ENCODE data around the gene GPSM1.
"Not testable (repeated sequence)": the region's sequence is repeated elsewhere in the genome, so short reads cannot be mapped to it uniquely, and the experiment has no call there.

The GPSM1 gene

GRCh38 chr9:136345281-136346156 lies 18.2 kb downstream of the GPSM1 start:
- no peak for DNase-seq (ENCODE audit: low spot score)

GRCh38 chr9:136346157-136346481 lies 18.8 kb downstream of the GPSM1 start:
- DNase-seq (ENCODE audit: low spot score) = no peak

DNA sequence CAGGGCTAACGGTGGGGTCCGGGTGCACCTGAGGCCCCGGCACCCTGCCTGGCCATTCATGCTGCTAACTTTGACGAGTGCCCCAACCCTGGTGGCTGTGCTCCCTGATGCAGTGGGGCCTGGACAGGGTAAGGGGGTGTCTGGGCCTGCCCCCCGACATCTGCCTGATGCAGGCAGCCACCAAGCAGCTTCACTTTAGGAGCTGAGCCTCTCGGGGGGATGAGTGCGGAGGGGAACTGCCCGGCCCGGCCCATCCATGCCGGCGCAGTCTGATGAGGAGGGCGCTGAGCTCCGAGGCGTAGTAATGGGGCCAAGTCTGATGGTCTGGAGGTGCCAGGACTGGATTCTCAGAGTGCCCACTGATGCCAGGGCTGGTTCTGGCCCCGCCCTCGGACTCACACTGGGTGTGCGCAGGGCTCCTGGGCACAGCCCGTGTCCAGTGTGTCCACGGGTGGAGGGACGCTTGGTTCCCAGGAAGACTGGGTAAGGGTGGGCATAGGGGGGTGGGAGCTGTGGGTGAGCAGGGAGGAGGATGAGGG lies 19.7 kb downstream of the GPSM1 start:
- DNase-seq (ENCODE audit: low spot score) = no peak

DNA sequence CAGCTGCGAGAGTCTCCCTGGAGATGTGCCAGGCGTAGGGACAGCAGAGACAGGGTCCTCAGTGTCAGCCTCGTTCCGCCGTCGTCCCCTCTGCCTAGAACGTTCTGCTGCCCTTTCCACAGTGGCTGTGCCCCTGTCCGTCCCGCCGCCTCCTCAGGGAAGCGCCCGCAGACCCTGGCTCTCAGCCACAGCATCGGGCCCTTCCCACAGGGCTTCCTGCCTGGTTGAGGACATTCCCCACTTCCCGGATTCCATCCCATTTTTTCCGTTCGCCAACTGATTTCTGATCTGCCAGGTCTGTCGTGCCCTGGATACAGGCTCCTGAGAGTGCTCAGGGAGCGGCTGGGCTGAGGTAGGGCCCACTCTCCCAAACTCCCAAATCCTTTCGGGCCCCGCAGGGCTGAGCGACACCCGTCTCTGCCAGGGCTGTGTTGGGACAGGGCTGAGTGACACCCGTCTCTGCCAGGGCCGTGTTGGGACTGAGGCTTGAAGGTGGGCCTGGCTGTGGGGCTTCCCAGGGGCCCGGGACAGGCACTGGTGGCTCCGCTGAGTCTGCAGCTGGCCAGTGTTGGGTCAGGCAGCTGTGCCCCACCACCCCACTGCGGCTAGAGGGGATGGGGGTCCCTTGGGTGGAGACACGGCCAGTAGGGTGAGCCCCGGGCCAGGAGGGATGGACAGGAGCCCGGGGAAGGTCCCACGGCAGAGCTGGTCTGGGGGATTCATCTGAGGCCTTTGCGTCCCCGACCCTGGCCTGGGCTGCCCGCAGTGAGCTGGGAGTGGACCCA lies 20.3 kb downstream of the GPSM1 start:
- DNase-seq (ENCODE audit: low spot score) = no peak

- DNase-seq (ENCODE audit: low spot score) = no peak
Measured at GRCh38 chr9:136348691-136349090, 21.4 kb downstream of the GPSM1 start.

DNA sequence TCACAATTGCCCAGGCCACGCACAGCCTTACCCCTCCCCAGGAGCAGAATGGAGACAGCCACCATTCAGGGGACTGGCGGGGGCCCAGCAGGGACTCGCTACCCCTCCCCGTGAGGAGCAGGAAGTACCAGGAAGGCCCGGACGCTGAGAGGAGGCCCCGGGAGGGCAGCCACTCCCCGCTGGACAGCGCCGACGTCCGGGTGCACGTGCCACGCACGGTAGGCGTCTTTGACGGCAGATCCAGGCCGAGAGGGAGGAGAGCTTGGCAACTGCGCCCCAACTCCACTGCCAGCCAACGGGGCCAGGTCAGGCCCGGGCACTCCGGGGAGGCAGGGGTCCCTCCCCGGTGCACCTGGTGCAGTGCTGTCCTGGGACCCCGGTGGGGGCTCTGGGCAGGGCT lies 22.2 kb downstream of the GPSM1 start:
- no peak for DNase-seq (ENCODE audit: low spot score)

DNA sequence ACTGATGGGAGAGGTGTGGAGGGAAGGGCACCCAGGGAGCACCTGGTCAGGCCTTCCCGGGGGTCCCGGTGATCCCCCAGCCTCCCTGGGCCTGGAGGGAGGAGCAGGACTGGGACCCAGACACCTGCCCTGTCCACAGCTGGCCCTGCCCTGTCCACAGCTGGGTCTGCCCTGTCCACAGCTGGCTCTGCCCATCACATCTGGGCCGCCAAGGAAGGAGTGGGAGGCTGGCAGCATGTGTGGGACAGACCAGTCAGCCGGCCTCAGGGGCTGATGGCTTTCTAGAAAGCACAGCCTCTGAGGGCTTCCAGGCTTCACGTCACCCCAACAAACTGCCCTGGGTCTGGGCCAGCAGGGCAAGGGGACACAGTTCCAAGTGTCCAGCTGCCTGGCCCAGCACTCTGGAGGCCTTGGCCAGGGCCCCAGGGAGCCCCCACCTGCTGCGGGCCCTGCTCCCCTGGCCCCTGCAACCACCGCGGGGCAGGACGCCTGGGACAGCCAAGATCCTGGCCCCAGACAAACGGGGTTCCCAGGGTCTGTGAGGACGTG lies 24.0 kb downstream of the GPSM1 start:
- DNase-seq (ENCODE audit: low spot score) = no peak

GRCh38 chr9:136351868-136352267 lies 24.5 kb downstream of the GPSM1 start:
- not testable (repeated sequence) for DNase-seq (ENCODE audit: low spot score)

DNA sequence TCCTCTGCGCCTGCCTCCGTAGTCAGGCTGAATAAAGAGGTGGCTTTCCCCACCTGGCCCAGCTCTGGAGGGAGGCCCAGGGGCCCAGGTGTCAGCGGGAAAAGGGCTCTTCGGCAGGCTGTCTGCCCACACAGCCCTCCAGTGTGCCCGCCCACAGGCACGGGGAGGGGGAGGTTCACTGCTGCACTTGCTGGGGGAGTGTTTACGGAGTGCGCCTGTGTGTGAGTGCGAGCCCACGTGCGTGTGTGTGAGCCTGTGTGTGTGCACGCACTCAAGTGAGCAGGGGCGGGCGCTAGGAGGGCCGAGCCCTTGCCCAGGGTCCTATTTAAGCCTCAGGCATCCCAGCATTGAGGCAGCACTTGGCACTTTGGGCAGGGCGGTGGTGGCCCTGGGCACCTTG lies 25.3 kb downstream of the GPSM1 start:
- no peak for DNase-seq (ENCODE audit: low spot score)

DNA sequence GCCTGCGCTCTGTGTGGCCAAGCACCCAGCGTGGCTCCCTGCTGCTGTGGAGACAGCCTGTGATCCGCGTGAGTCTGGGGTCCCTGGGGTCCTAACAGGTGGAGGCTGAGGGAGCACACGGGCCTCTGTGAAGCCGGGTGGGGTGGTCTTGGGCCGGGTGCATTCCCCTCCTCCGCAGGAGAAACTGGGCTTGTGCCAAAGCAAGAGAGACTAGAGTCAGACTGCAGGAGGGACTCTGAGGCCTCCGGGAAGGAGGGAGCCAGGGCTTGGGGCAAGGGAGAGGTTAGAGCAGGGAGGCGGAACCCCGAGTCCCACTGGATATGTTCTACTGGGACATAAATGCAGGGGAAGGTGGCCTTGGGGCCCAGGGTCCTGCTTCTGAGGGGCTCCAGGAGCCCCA lies 25.7 kb downstream of the GPSM1 start:
- DNase-seq (ENCODE audit: low spot score) = no peak

- DNase-seq (ENCODE audit: low spot score) = no peak
Measured at GRCh38 chr9:136353757-136354488, 26.6 kb downstream of the GPSM1 start.

- DNase-seq (ENCODE audit: low spot score) = no peak
Measured at GRCh38 chr9:136354592-136355085, 27.3 kb downstream of the GPSM1 start.

DNA sequence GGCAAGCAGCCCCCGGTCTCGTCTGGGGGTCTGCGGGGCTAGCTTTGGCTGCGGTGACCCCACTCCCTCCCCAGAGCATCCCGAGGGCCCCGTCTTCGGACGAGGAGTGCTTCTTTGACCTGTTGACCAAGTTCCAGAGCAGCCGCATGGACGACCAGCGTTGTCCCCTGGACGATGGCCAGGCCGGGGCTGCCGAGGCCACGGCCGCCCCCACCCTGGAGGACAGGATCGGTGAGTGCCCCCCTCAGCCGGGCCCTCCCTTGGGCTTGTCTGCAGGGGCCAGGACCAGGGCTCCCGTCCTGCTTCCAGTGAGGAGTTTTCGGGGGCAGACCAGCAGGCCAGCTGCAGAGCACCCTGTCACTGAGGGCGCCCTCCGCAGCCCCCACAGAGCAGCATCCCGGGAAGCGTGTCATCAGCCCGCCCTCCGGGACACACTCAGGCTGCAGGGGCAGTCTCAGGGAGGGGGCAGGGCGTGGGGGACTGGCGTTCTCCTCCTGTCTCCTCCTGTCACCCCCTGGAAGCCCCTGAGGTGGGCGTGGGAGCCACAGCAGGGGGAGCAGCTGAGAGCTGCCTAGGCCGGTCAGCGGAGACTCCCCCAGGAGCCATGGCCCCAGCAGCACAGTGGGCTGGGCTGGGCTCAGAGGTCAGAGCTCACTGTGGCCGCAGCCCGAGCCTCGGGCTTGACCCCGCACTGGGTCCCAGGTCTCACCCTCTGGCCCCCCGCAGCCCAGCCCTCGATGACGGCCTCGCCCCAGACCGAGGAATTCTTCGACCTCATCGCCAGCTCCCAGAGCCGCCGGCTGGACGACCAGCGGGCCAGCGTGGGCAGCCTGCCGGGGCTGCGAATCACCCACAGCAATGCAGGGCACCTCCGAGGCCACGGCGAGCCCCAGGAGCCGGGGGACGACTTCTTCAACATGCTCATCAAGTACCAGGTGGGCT lies 28.5 kb downstream of the GPSM1 start:
- no peak for DNase-seq (ENCODE audit: low spot score)

GRCh38 chr9:136357202-136357725 lies 29.9 kb downstream of the GPSM1 start:
- no peak for DNase-seq (ENCODE audit: low spot score)

- no peak for DNase-seq (ENCODE audit: low spot score)
Measured at GRCh38 chr9:136358016-136358415, 30.7 kb downstream of the GPSM1 start.

- DNase-seq (ENCODE audit: low spot score) = no peak
Measured at GRCh38 chr9:136358888-136359287, 31.5 kb downstream of the GPSM1 start.

DNA sequence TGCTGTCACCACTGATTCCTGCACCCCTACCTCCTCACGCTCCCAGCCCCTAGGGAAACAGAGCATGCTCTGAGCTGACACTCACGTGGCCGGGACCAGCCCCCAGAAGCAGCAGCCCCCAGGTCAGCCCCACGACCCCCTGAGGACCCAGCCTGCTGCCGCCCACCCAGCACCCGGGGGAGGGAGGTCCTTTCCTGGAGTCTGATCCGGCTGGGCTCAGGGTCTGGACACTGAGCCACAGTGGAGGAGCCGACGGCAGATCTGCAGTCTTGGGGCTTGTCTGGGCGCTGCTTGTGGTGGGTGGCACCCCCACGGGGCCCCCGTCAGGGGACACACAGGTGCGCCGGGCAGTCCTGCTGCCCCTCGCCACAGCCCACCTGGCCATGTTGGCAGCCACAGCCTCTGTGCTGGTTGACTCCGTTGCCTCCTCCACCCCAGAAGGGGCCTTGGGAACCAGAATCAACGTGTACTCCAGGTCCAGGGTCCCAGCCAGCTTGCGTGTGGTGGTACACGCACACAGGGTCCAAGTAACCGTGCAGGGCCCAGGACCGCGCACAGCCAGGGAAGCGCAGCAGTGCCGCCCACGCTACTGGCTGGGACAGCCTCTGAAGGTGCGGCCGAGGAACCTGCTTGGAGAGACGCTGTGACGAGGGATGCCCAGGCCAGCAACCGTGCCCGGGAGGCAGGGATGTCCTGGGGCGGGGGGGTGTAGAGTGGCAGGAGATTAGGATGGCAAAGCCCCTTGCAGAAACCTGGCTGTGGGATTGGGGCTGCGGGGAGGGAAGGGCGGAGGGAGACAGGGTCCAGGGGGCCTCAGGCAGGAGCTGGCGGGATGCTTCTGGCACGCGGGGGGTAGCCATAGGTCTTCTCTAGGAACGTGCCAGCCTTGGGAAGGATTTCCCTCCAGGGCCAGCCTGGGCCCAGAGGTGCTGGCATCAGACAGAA lies 32.7 kb downstream of the GPSM1 start:
- no peak for DNase-seq (ENCODE audit: low spot score)

DNA sequence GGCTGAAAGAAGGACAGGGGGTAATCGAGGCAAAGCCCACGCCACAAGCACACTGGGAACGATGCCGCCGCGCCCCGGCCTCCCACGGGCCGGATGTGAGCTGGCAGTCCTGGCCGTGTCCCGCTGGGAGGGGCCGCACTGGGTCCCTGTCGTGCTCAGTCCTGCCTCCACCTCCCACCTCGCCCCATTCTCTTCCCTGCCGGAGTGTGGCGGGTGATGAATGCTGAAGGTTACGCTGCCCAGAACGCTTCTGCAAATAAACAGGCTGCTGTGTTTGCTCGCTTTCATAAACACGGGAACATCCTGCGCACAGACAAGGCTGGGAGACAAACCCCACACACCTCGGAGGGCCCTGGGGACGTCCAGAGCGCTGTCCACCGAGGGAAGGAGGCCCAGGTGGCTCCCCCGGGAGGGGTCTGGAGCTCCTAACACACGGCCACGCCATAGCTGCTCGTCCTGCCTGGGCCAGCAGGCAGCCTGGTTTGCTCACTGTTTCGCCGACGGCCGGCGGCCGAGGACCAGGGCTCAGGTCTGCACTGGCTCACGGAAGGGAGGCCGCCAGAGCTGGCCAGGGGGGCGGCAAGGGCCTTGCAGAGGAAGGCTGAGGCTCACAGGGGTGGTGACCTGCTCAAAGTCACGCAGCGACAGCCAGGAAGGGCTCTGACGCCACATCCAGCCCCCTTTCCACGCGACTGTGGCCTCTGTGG lies 33.9 kb downstream of the GPSM1 start:
- DNase-seq (ENCODE audit: low spot score) = no peak

All from germinal center (tissue), 1 donor.